ENCODE data around the gene ZNG1E.
"Not testable (repeated sequence)": the region's sequence is repeated elsewhere in the genome, so short reads cannot be mapped to it uniquely, and the experiment has no call there.

ZNG1E gene

DNA sequence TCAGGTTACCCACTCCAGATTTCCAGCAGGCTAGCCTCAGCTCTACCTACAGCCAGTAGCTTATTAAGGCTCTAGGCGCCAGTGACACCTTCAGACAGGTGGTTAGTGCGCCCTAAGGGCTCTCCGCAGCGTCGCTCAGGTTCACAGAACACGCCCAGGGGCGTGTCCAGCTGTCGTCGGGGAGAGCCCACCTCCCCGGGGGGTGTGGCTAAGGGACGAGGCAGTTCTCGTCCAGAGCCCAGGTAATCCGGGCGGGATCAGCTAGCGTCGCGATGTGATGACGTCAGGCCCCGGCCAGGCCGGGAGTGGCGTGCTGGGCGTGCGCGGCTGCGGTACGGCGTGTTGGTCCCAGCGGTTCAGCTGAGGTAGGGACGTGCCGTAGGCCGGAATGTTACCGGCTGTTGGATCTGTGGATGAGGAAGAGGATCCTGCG, at the start of gene ZNG1E:
ZNG1E (plus strand) TSS at position 340 of the 433 bp plus-strand sequence; CDS start at position 389, 49 bp downstream.
- not testable (repeated sequence) for DNase-seq (ENCODE audit: low read depth)

DNA sequence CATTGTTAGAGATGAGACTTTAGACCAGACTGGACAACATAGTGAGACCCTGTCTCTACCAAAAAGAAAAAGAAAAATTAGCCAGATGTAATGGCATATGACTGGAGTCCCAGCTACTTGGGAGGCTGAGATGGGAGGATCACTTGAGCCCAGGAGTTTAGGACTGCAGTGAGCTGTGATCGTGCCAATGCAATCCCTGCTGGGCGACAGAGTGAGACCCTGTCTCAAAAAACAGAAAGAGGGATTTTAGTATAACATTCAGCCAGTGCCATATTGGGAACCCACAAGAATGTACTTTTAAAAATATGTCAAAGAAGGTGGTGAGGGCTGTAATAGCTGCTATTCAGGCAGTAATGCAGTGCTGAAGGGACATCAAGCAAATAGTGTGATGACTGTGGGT, 2.1 kb upstream of the ZNG1E start:
- DNase-seq (ENCODE audit: low read depth), result not testable (repeated sequence)

GRCh38 chr9:65675018-65675417, 710 bp upstream of the ZNG1E start:
- not testable (repeated sequence) for DNase-seq (ENCODE audit: low read depth)

DNA sequence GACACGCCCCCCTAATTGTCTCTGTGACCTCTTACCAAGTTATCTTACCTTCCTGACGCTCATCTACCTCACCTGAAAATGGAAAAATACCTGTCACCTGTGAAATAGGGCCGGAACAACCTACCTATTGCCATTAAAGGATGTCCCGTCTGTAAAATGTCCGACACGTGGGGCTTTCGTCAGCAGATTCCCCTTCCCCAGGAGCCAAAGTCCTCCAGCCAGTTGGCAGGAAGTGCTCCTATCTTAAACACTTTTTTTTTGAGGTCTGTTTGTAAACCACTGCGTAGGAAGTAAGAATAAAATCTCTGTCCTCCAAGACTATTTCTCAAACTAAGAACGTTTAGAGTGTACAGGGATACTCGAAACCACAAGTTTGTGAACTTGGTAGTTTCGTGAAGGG, 661 bp downstream of the ZNG1E start:
- DNase-seq (ENCODE audit: low read depth), result not testable (repeated sequence)

DNA sequence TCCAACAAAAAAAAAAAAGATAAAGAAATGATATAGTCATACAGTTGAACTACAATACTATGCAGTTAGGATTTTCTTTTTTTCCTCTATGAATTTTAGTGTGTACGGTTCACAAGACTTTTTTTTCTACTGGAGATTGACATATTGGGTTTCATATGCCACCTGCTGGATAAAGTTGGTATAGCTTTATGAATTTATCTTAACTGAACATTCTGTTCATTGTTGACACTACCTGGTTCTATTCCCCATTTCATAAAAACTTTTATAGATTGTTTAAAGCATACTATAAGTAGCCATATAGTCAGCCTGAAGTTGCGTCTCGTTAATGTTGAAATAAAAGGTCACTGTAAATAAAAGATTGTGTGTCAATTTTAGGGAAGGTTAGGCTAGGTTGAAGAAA, 2.8 kb downstream of the ZNG1E start:
- DNase-seq (ENCODE audit: low read depth), result not testable (repeated sequence)

DNA sequence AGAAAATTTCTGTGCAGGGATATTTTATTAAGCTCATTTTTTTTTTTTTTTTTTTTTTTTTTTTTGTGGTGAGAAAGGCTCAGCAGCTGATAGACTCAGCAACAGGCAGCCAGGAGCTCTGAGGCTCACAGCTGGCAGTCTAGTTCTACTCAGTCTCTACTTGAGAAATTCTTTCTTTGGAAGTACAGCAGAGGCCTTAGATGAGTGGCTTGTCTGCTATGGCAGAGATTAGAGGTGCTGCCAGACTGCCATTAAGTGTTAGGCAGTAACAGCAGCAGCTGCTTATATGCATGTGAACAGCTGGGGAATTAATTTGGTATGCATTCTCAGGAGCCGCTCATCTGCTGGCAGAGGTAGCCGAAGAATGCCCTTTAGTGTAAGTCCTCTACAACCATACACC, 27.8 kb downstream of the ZNG1E start:
- DNase-seq (ENCODE audit: low read depth), result not testable (repeated sequence)

DNA sequence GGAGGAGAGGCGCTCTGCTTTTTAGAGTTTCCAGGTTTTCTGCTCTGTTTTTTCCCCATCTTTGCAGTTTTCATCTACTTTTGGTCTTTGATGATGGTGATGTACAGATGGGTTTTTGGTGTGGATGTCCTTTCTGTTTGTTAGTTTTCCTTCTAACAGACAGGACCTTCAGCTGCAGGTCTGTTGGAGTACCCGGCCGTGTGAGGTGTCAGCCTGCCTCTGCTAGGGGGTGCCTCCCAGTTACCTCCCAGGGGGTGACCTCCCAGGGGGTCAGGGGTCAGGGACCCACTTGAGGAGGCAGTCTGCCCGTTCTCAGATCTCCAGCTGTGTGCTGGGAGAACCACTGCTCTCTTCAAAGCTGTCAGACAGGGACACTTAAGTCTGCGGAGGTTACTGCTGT, 38.7 kb downstream of the ZNG1E start:
- DNase-seq (ENCODE audit: low read depth), result not testable (repeated sequence)

GRCh38 chr9:65737096-65737564, 61.4 kb downstream of the ZNG1E start, which contains the start of gene FOXD4L4:
Gene FOXD4L4, plus strand, starts transcription at chr9:65737146. Its CDS starts 0 bp downstream, at chr9:65737146.
- not testable (repeated sequence) for DNase-seq (ENCODE audit: low read depth)

GRCh38 chr9:65738133-65738532, 62.4 kb downstream of the ZNG1E start:
- not testable (repeated sequence) for DNase-seq (ENCODE audit: low read depth)
